HepG2 (cell line): ENCODE data around the gene TMEM219.

Experiments
- CTCF ChIP-seq: sonication (generic); formaldehyde crosslinking; IDR thresholded peaks from 2 replicates; pipeline ENCODE4 v1.5.0; 2020; ENCODE audit warnings: mild to moderate bottlenecking, missing genetic modification reagents, moderate library complexity
- HDAC1 ChIP-seq: sonication (generic); formaldehyde crosslinking; IDR thresholded peaks from 2 replicates; pipeline ENCODE4 v1.5.1; 2020; ENCODE audit warnings: mild to moderate bottlenecking, missing genetic modification reagents
- ZKSCAN8 ChIP-seq: IDR thresholded peaks from 2 replicates; pipeline ENCODE4 v1.6.1; 2016; ENCODE audit warnings: borderline replicate concordance, missing genetic modification reagents, missing compliant biosample characterization
- ZNF572 ChIP-seq: sonication (generic); formaldehyde crosslinking; IDR thresholded peaks from 2 replicates; pipeline ENCODE4 v1.5.1; 2020; ENCODE audit warnings: mild to moderate bottlenecking, missing genetic modification reagents

GRCh38 chr16:29926711-29927052, 35.2 kb upstream of the TMEM219 start:
- TF ChIP-seq CTCF (CRISPR knock-in tag) (peak; percentile 24; the same call in 1 of the 2 replicates), ZNF572 (CRISPR knock-in tag) (0 out of 2 replicates have a peak, but pooled peaks have one; percentile 42), HDAC1 (CRISPR knock-in tag) (no peak), ZKSCAN8 (CRISPR knock-in tag) (no peak)
